Renal pelvis (tissue), 4 donors: ENCODE data around the gene HSD17B14. TPM values are rescaled to one million over a fixed set of nuclear protein-coding genes. Genes with fewer than 3 reads are reported as not detected.
"Not testable (repeated sequence)": the region's sequence is repeated elsewhere in the genome, so short reads cannot be mapped to it uniquely, and the experiment has no call there.

ENCODE experiments used
- DNase-seq: peaks from one replicate; pipeline ENCODE4 v3.0.0-alpha.2; 2013
- polyA plus RNA-seq, 3 donors: library from polyadenylated mRNA; unstranded; fragments of 120-200 nt; gene quantifications; one replicate each; pipeline ENCODE4 v1.2.1, GENCODE V29; 2013; ENCODE audit not compliant: insufficient read length in 3 of 3

HSD17B14 gene
- polyA plus RNA-seq, 3 donors = 38.3 to 44.8 (median 43.3) TPM

DNA sequence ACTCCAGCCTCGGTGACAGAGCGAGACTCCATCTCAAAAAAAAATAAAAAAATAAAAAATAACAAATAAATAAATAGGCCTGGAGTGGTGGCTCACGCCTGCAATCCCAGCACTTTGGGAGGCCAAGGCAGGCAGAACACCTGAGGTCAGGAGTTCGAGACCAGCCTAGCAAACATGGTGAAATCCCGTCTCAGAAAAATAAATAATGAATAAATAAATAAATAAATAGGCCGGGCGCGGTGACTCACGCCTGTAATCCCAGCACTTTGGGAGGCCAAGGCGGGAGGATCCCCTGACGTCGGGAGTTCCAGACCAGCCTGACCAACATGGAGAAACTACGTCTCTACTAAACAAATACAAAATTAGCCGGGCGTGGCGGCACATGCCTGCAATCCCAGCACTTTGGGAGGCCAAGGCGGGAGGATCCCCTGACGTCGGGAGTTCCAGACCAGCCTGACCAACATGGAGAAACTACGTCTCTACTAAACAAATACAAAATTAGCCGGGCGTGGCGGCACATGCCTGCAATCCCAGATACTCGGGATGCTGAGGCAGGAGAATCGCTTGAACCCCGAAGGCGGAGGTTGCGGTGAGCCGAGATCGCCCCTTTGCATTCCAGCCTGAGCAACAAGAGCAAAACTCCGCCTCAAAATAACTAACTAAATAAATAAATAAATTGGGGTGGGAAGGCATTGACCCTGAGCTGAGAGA, 35.3 kb upstream of the HSD17B14 start:
- not testable (repeated sequence) for DNase-seq

DNA sequence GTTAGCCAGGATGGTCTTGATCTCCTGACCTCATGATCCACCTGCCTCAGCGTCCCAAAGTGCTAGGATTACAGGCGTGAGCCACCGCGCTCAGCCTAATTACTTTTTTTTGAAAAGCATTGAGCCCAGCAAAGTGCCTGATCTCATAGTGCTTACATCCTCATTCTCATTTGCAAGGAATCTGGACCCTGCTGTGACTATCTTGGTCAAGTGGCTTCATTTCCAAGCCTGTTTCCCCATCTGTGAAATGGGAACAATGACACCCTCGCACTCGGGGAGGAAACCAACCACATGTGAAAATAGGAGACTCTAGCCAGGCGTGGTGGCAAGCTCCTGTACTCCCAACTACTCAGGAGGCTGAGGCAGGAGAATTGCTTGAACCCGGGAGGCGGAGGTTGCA, 33.8 kb upstream of the HSD17B14 start:
- no peak for DNase-seq

DNA sequence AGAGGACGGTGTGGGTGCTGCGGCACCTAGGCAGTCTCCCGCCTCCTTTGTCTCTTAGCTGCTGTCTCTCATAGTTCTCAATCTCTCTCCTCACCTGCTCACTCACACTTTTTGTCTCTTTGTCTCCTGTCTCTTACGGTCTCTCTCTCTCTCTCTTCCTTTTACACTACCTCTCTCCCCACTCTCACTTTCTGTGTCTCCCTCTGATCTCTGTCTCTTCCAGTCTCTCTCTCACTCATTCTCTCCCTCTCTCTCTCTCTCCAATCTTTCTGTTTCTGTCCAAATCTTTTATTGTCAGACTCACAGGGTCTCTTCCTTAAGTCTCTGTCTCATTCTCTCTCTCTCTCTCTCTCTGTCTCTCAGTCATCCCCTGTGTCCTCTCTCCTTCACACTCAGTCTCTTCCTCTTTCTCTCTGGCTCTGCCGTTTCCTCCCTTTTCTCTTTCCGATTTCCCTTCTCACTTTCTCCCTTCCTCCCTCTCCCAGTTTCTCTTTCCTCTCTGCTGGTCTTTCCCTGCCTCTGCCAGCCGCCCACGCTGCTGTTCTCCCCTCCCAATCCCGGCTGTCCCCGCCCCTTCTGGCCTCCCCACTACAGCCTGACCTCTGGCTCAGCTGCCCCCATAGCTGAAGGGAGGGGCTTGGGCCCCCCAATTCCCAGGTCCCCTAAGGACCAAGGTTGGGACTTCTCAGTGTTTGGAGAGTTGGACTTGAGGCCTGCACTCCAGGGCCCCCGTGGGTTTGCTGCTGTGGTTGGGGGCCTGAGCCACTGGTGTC, 32.0 kb upstream of the HSD17B14 start, which contains the start of gene PLEKHA4:
Gene PLEKHA4, minus strand, starts transcription at position 504 of the 773 bp plus-strand sequence. CDS start 997 bp downstream, outside the sequence.
- no peak for DNase-seq

- DNase-seq = no peak
Measured at GRCh38 chr19:48867746-48868113, 31.4 kb upstream of the HSD17B14 start.

DNA sequence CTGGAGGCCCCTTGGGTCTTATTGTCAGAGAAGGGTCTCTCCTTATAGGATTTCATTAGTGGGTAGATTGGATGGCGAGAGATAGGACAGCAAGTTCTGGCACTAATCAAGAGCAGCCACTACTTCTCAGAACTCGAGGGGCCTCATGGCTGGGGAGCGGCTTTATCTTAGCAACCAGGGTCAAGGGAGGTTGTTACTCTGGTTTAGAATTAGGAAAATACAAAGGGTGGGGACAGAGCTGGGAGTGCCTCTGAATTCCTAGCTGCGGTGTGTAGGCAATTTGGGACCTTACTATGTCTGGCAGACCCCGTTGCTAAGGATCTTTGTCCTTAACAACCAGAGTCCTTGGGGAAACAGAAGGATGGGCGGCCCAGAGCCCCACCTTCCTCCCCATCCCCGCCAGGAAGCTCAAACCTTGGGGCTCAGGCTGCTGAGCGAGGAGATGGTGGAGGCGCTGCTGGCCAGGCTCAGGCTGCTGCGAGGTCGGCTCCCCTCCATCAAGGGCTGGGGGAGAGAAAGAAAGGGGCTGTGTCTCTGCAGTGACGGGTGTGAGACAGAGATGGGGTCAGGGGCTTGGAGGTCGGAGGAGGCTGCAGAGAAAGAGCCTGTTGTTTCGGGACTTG, 30.9 kb upstream of the HSD17B14 start:
- DNase-seq = no peak

- DNase-seq = no peak
Measured at GRCh38 chr19:48866692-48867091, 30.4 kb upstream of the HSD17B14 start.

DNA sequence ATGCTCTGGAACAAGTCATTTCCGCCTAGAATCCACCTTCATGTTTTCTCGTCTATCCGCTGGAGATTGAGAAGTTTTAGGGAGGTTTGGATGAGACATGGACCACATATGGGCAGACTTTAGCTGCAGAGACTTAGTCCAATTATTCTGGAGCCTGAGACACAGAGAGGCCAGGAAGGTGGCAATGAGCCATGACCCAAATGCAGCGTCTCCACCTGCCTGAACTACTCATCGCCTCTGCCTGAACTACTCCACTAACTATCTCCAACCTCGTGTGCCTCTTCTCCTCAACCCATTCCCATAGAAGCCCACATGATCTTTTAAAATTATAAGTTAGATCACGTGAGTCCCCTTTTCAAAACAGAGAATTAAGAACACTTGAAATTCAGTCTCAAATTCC, 26.5 kb upstream of the HSD17B14 start:
- DNase-seq = no peak

DNA sequence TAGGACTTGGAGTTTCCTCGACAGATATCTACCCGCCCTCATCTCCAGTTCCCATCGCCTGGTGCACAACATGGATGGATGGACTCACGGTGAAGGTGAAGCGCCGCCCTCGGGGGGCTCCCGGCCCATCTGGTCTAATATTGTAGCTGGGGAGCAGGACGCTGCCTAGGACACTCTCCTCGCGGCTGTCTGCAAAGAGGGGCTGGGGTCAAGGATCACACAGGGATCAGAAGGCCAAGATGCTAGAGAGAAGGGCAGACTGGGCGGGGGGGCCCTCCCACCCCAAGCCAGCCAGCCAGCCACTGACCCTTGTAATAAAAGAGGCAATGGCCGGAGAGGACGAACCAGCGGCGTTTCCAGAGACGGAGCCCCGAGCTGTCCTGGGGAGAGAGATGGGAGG, 25.0 kb upstream of the HSD17B14 start:
- DNase-seq = no peak

DNA sequence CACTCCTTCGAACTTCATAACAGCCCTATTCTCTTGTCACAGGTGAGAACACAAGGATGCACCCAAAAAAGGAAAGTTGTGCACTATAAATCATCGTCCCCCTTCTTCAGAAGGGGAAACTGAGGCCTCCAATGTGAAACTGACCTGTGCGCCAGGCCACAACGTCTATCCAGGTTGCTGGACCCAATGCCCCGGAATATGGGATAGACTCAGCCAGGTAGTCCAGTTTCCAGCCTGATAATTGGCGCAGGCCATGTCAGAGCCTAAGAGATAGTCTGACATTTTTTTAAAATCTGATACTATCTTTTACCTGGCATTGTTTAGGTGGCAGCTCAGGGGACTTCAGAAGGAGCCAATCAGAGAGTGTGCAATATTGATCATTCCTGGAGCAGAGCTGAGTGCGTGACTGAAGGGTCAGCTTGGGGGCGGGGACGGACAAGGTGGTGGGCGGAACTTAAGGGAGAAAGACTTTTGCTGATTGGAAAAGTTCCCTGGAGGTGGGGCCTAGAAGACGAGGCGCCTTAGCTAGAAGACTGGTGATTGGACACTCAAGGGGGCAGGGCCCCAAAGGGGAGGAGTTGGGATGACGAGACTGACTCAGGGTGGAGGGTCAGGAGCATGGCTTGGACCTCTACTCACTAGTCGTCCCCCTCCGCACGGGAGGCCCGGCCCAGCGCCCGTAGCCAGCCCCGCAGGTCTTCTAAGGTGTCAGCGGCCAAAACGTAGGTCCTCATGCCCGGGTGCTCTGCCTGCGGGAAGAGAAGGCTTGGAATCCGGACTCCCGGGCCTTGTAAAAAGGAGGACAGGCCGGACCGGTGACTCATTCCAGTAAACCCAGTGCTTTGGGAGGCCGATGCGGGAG, 23.7 kb upstream of the HSD17B14 start:
- DNase-seq = no peak

- DNase-seq = no peak
Measured at GRCh38 chr19:48858984-48859710, 22.9 kb upstream of the HSD17B14 start.

DNA sequence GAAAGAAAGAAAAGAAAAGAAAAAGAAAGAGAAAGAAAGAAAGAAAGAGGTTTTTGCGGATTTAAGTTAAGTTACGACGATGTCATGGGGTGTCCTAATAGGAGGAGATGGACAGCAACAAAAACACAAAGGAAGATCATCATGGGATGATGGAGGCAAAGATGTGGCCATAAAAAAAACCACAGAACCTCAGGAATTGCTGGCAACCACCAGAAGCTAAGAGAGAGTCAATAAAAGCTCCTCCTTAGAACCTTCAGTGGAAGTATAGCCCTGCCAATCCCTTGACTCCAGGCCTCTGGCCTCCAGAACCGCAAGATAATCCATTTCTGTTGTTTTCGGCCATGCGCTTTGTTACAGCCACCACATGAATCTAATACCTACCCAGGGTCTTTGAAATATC, 20.6 kb upstream of the HSD17B14 start:
- DNase-seq = no peak

DNA sequence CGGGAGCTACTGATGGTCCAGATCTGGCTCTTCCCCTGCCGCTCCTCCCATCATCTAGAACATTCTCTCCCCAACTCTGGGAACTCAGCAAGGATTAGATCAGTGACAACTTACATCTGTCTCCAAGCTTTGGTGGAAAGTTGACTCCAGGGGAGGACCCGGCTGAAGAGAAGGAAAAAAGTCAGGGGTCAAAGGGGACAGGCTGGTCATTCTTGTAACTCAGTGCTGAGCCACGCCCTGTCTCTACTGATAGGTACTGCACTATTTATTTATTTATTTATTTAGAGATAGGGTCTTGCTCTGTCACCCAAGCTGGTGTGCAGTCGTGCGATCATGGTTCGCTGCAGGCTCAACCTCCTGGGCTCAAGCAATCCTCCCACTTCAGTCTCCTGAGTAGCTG, 17.8 kb upstream of the HSD17B14 start:
- no peak for DNase-seq

DNA sequence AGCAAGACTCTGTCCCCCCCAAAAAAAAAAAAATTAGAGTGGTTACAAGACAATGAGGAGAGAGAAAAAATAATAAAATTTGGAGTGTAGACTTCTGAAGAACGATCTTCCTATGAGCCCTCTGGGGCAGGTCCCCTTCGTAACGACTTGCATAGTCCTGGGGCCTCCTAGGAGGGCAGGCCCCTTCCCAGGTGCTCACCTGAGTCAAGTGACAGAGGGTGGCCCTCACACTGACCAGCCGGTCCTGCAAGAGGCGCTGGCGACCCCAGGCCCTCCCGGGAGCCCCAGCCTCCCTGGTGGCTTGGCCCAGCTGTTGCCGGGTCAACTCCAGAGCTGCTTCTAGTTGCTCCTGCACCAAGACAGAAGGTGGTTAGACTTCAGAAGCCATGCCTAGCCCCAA, 17.2 kb upstream of the HSD17B14 start:
- DNase-seq = no peak

DNA sequence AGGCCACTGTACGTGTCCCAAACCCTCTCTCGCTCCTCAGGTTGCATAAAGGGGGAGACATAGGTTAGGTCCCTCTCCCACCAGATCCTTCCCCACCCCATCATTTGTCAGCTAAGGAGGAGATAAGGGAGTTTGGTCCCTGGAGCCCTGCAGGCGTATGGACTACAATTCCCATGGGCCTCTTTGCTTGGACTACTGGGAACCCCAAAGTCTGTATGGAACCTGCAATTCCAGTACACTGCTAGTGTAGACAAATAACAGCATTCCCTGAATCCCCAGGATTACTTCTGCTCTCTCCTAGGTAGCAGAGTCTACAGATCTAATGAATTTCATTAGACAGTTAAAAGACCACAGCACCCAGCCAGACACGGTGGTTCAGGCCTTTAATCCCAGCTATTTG, 16.0 kb upstream of the HSD17B14 start:
- no peak for DNase-seq

- DNase-seq = not testable (repeated sequence)
Measured at GRCh38 chr19:48846659-48847058, 10.4 kb upstream of the HSD17B14 start.

DNA sequence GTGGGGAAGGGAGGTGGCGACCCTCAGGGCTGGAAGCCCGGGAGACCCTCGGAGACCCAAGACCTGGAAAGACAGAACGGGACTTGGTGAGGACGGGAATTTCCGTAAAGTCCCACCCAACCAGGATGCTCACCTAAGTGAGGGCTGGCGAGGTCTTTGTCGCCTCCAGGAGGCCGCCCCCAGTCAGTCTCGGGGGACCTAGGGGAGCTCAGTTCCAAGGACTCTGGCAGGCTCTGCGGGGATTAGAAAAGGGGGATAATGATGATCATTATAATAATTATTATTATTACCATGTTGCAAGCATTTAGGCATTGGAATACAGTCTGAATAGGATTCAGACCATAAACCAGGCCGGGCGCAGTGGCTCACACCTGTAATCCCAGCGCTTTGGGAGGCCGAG, 9.1 kb upstream of the HSD17B14 start:
- no peak for DNase-seq

DNA sequence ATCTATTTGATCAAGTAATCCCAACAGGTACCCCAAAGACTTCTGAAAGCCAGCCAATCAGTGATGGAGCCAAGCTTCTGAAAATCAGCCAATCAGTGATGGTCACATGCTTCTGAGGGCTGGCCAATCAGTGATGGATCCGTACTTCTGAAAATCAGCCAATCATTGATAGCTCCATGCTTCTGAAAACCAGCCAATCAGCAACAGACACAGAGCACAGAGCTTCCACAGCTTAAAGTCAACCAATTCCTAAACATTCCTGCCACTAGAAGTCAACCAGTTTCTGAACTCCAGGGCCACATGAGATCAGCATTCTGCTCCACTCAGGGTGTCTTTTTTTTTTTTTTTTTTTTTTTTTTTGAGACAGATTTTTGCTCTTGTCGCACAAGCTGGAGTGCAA, 8.2 kb upstream of the HSD17B14 start:
- no peak for DNase-seq

- DNase-seq = peak; percentile 65
Measured at GRCh38 chr19:48842789-48843162, 6.5 kb upstream of the HSD17B14 start.

- DNase-seq = no peak
Measured at GRCh38 chr19:48841571-48841970, 5.3 kb upstream of the HSD17B14 start.

- no peak for DNase-seq
Measured at GRCh38 chr19:48841047-48841446, 4.8 kb upstream of the HSD17B14 start.

DNA sequence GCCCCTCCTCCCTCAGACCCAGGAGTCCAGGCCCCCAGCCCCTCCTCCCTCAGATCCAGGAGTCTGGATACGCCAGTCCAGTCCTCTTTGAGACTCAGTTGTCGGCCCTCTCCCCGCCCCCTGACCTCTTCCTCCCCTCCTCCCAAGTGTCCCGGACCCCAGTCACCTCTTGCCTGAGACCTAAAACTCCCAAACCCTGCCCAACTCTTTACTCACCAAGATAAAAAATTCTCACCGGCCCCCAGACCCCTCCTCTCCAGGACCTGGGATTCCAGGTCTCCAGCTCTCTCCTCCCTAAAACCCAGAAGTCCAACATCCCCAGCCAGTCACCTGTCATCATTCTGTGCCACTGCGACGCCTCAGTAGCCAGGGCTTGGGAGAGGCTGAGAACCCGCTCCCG, 1.4 kb upstream of the HSD17B14 start:
- no peak for DNase-seq
